Superior temporal gyrus (tissue), 1 donor: ENCODE measurements around the gene ROBO1.
A peak's percentile ranks its signal among the peaks of the same experiment; 100 is the strongest.
"Not testable (repeated sequence)": the region's sequence is repeated elsewhere in the genome, so short reads cannot be mapped to it uniquely, and the experiment has no call there.

Experiments used
- DNase-seq: peaks from one replicate; pipeline ENCODE4 v3.0.0-alpha.2; 2016; ENCODE audit errors: extremely low spot score

Gene ROBO1

GRCh38 chr3:78801926-78802561 is 965.8 kb downstream of the ROBO1 start:
- DNase-seq = no peak

- no peak for DNase-seq
Observed at GRCh38 chr3:78799681-78800080, 968.1 kb downstream of the ROBO1 start.

- DNase-seq = no peak
Observed at GRCh38 chr3:78798266-78798832, 969.4 kb downstream of the ROBO1 start.

- DNase-seq = no peak
Observed at GRCh38 chr3:78794431-78794830, 973.4 kb downstream of the ROBO1 start.

- no peak for DNase-seq
Observed at GRCh38 chr3:78792733-78793132, 975.1 kb downstream of the ROBO1 start.

- DNase-seq = no peak
Observed at GRCh38 chr3:78792212-78792611, 975.6 kb downstream of the ROBO1 start.

GRCh38 chr3:78791753-78792152 is 976.0 kb downstream of the ROBO1 start:
- DNase-seq = no peak

GRCh38 chr3:78788839-78789238 is 979.0 kb downstream of the ROBO1 start:
- DNase-seq = no peak

GRCh38 chr3:78785004-78785403 is 982.8 kb downstream of the ROBO1 start:
- no peak for DNase-seq

GRCh38 chr3:78781351-78781750 is 986.4 kb downstream of the ROBO1 start:
- DNase-seq = no peak

GRCh38 chr3:78765671-78766485 is 1001.9 kb downstream of the ROBO1 start:
- DNase-seq = no peak

- DNase-seq = no peak
Observed at GRCh38 chr3:78764634-78765033, 1003.2 kb downstream of the ROBO1 start.

GRCh38 chr3:78762121-78762520 is 1005.7 kb downstream of the ROBO1 start:
- DNase-seq = no peak

GRCh38 chr3:78761126-78761525 is 1006.7 kb downstream of the ROBO1 start:
- no peak for DNase-seq

GRCh38 chr3:78757731-78758130 is 1010.1 kb downstream of the ROBO1 start:
- peak; percentile 68 for DNase-seq

- DNase-seq = peak; percentile 91
Observed at GRCh38 chr3:78754066-78754743, 1013.6 kb downstream of the ROBO1 start.

- no peak for DNase-seq
Observed at GRCh38 chr3:78751266-78751665, 1016.5 kb downstream of the ROBO1 start.

GRCh38 chr3:78750291-78750690 is 1017.5 kb downstream of the ROBO1 start:
- DNase-seq = not testable (repeated sequence)

- no peak for DNase-seq
Observed at GRCh38 chr3:78749056-78749455, 1018.7 kb downstream of the ROBO1 start.

- DNase-seq = no peak
Observed at GRCh38 chr3:78745847-78746246, 1022.0 kb downstream of the ROBO1 start.

GRCh38 chr3:78742491-78742890 is 1025.3 kb downstream of the ROBO1 start:
- DNase-seq = no peak

GRCh38 chr3:78742041-78742440 is 1025.8 kb downstream of the ROBO1 start:
- DNase-seq = no peak
